ENCODE results near the gene SENP7.

DNA sequence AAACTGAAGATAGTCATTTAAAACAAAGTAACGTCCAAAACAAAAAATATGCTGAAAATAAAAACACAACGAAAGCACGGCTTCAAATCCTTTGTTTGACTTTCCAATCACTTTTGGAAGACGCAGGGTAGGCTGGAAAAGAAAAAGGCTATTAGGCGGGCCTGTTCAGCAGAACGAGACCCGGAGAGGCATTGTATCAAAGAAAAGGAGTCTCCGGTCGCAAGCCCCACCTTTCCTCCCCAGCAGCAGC lies 691 bp downstream of the SENP7 start:
- TF ChIP-seq, protein P1, sequence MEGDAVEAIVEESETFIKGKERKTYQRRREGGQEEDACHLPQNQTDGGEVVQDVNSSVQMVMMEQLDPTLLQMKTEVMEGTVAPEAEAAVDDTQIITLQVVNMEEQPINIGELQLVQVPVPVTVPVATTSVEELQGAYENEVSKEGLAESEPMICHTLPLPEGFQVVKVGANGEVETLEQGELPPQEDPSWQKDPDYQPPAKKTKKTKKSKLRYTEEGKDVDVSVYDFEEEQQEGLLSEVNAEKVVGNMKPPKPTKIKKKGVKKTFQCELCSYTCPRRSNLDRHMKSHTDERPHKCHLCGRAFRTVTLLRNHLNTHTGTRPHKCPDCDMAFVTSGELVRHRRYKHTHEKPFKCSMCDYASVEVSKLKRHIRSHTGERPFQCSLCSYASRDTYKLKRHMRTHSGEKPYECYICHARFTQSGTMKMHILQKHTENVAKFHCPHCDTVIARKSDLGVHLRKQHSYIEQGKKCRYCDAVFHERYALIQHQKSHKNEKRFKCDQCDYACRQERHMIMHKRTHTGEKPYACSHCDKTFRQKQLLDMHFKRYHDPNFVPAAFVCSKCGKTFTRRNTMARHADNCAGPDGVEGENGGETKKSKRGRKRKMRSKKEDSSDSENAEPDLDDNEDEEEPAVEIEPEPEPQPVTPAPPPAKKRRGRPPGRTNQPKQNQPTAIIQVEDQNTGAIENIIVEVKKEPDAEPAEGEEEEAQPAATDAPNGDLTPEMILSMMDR (IDR thresholded peaks at IDR 0.05; ENCODE audit: insufficient read depth, low read depth, low read length) = no peak
- TF ChIP-seq EZH2 (IDR thresholded peaks at IDR 0.05; ENCODE audit: insufficient read depth, low read length) = no peak

Measured in astrocyte (in vitro differentiated cells and primary cell).